HK-2 (cell line): ENCODE results near the gene MECP2.
A peak's percentile ranks its signal among the peaks of the same experiment; 100 is the strongest.

Experiments
- DNase-seq: peaks from one replicate; pipeline ENCODE4 v3.0.0-alpha.2; 2018; ENCODE audit not compliant: unreplicated experiment

The MECP2 gene

GRCh38 chrX:154115750-154116149, 18.2 kb upstream of the MECP2 start:
- DNase-seq = no peak

GRCh38 chrX:154115071-154115470, 17.6 kb upstream of the MECP2 start:
- DNase-seq = no peak

GRCh38 chrX:154114652-154115051, 17.1 kb upstream of the MECP2 start:
- no peak for DNase-seq

GRCh38 chrX:154113729-154114128, 16.2 kb upstream of the MECP2 start:
- DNase-seq = no peak

- no peak for DNase-seq
These were observed 1.0 kb upstream of the MECP2 start for GRCh38 chrX:154098551-154098950.

GRCh38 chrX:154097003-154097588, 421 bp downstream of the MECP2 start:
- DNase-seq = peak; percentile 54

GRCh38 chrX:154096140-154097002, 1.1 kb downstream of the MECP2 start:
- DNase-seq = peak; percentile 12

GRCh38 chrX:154094833-154095232, 2.7 kb downstream of the MECP2 start:
- DNase-seq = no peak

GRCh38 chrX:154093965-154094364, 3.6 kb downstream of the MECP2 start:
- DNase-seq = no peak

GRCh38 chrX:154092371-154092770, 5.1 kb downstream of the MECP2 start:
- no peak for DNase-seq

- DNase-seq = no peak
These were observed 5.8 kb downstream of the MECP2 start for GRCh38 chrX:154091678-154092077.

- no peak for DNase-seq
These were observed 6.8 kb downstream of the MECP2 start for GRCh38 chrX:154090731-154091130.

- DNase-seq = no peak
These were observed 12.8 kb downstream of the MECP2 start for GRCh38 chrX:154084449-154085300.

- no peak for DNase-seq
These were observed 14.4 kb downstream of the MECP2 start for GRCh38 chrX:154083126-154083517.

GRCh38 chrX:154082396-154083125, 15.0 kb downstream of the MECP2 start:
- no peak for DNase-seq

- DNase-seq = no peak
These were observed 20.4 kb downstream of the MECP2 start for GRCh38 chrX:154077101-154077500.

- DNase-seq = peak; percentile 18
These were observed 23.3 kb downstream of the MECP2 start for GRCh38 chrX:154074199-154074598.

- DNase-seq = no peak
These were observed 25.3 kb downstream of the MECP2 start for GRCh38 chrX:154072192-154072591.

- DNase-seq = no peak
These were observed 29.0 kb downstream of the MECP2 start for GRCh38 chrX:154068560-154068959.

- no peak for DNase-seq
These were observed 32.7 kb downstream of the MECP2 start for GRCh38 chrX:154064637-154065435.

- no peak for DNase-seq
These were observed 34.3 kb downstream of the MECP2 start for GRCh38 chrX:154063234-154063633.
